ENCODE measurements around the gene DGLUCY. TPM values are rescaled to one million over a fixed set of nuclear protein-coding genes. Genes with fewer than 3 reads are reported as not detected.

The DGLUCY gene
- total RNA-seq, 2 experiments from 2014 or later: 52.3 to 59.3 TPM

GRCh38 chr14:91215381-91215780 lies 101.5 kb downstream of the DGLUCY start:
- peaks cover 33% of the 10 kb centered on the region for H3K36me3 Mint-ChIP-seq (ENCODE audit: low read depth)
- DNase-seq (no peak), ATAC-seq (no peak)
- peak overlapping the region; percentile 67 for H3K27ac Mint-ChIP-seq
- CTCF ChIA-PET: interaction anchor here (1.0 to 1.1 kb wide), 2 partner anchors 28 to 38 kb away, joined by 3 to 4 read pairs; no protein-coding TSS in a partner anchor
- H3K27me3 Mint-ChIP-seq: no peaks in the 10 kb centered on the region
- peaks cover 3% of the 10 kb centered on the region for H3K4me1 Mint-ChIP-seq (ENCODE audit: low read depth)
- POLR2A ChIA-PET: interaction anchor here (1.1 to 6.5 kb wide), 4 partner anchors 10 to 29 kb away, joined by 3 to 30 read pairs (median 6); partner anchors contain the start of gene GPR68
- TF ChIP-seq CTCF (IDR thresholded peaks at IDR 0.05): no peak
- intact Hi-C loops (cut with micrococcal nuclease): no loop called here
- no peak overlapping the region for H3K4me3 Mint-ChIP-seq
- no peaks in the 10 kb centered on the region for H3K9me3 Mint-ChIP-seq

- ChIA-PET POLR2A (interaction anchor here (0.6 to 6.5 kb wide), 3 partner anchors 11 to 61 kb away, joined by 3 to 30 read pairs (median 9); partner anchors contain the start of gene GPR68), CTCF (interaction anchor here (1.1 to 1.7 kb wide), 2 partner anchors 27 to 39 kb away, joined by 3 to 4 read pairs; no protein-coding TSS in a partner anchor)
- Mint-ChIP-seq H3K4me1 (ENCODE audit: low read depth) (peaks cover 11% of the 10 kb centered on the region), H3K4me3 (no peak overlapping the region), H3K27ac (no peak overlapping the region), H3K9me3 (no peaks in the 10 kb centered on the region), H3K36me3 (ENCODE audit: low read depth) (peaks cover 36% of the 10 kb centered on the region), H3K27me3 (no peaks in the 10 kb centered on the region)
- intact Hi-C loops (cut with micrococcal nuclease): no loop called here
- no peak for TF ChIP-seq CTCF (IDR thresholded peaks at IDR 0.05)
- DNase-seq: no peak
- ATAC-seq: no peak
These were observed 102.9 kb downstream of the DGLUCY start for GRCh38 chr14:91216731-91217226.

- Mint-ChIP-seq H3K4me3 (no peak overlapping the region), H3K27me3 (no peaks in the 10 kb centered on the region), H3K36me3 (ENCODE audit: low read depth) (peaks cover 45% of the 10 kb centered on the region), H3K27ac (no peak overlapping the region), H3K9me3 (peaks cover 7% of the 10 kb centered on the region), H3K4me1 (ENCODE audit: low read depth) (peaks cover 23% of the 10 kb centered on the region)
- DNase-seq: no peak
- no peak for TF ChIP-seq CTCF (IDR thresholded peaks at IDR 0.05)
- intact Hi-C loops (cut with micrococcal nuclease): no loop called here
- ATAC-seq: no peak
- CTCF ChIA-PET: interaction anchor here (1.0 kb wide), 1 partner anchor 9 kb away, joined by 3 read pairs; no protein-coding TSS in a partner anchor
- POLR2A ChIA-PET: interaction anchor here (1.5 to 6.5 kb wide), 3 partner anchors 10 to 26 kb away, joined by 7 to 30 read pairs (median 9); partner anchors contain the start of gene GPR68
These were observed 104.1 kb downstream of the DGLUCY start for GRCh38 chr14:91218014-91218413.

GRCh38 chr14:91219517-91220389 lies 105.9 kb downstream of the DGLUCY start:
- H3K4me1 Mint-ChIP-seq (ENCODE audit: low read depth): peaks cover 35% of the 10 kb centered on the region

More at GRCh38 chr14:91219517-91220389, 105.9 kb downstream of the DGLUCY start:
- ChIA-PET CTCF (interaction anchor here (0.9 to 1.8 kb wide), 5 partner anchors 11 to 68 kb away, joined by 3 to 4 read pairs (median 3); no protein-coding TSS in a partner anchor), POLR2A (interaction anchor here (0.9 to 6.5 kb wide), 4 partner anchors 9 to 33 kb away, joined by 3 to 30 read pairs (median 5); partner anchors contain the start of gene GPR68)
- Mint-ChIP-seq H3K4me3 (no peak overlapping the region), H3K27ac (peak overlapping the region; percentile 28), H3K9me3 (peaks cover 12% of the 10 kb centered on the region), H3K27me3 (no peaks in the 10 kb centered on the region), H3K36me3 (ENCODE audit: low read depth) (peaks cover 53% of the 10 kb centered on the region)
- intact Hi-C loops (cut with micrococcal nuclease): no loop called here
- no peak for DNase-seq
- no peak for ATAC-seq
- no peak for TF ChIP-seq CTCF (IDR thresholded peaks at IDR 0.05)
